Mononuclear cell (primary cell): ENCODE results near the gene ANKRD13D. TPM values are rescaled to one million over a fixed set of nuclear protein-coding genes. Genes with fewer than 3 reads are reported as not detected.

Source experiments
- H3K27me3 ChIP-seq: 2 replicates; pipeline ENCODE4 v1.6.0; 2011; ENCODE audit warnings: low read length, control low read depth; ENCODE audit not compliant: insufficient read depth
- H3K4me1 ChIP-seq: 2 replicates; pipeline ENCODE4 v1.5.1; 2011; ENCODE audit warnings: mild to moderate bottlenecking, low read length, control low read depth; ENCODE audit not compliant: insufficient read depth
- H3K4me3 ChIP-seq: 2 replicates; pipeline ENCODE4 v1.5.1; 2011; ENCODE audit warnings: mild to moderate bottlenecking, low read length, moderate library complexity
- H3K9me3 ChIP-seq: 2 replicates; pipeline ENCODE4 v1.5.1; 2011; ENCODE audit warnings: low read depth, mild to moderate bottlenecking, control low read depth, low read length
- total RNA-seq: library from RNA; depleted of rRNA; stranded (reverse); fragments of >200 nt; gene quantifications from one replicate; pipeline ENCODE4 v1.2.3, GENCODE V29; 2012

ANKRD13D gene
- total RNA-seq, 1 donor = 48.4 TPM

GRCh38 chr11:67285541-67286498, 3.3 kb upstream of the ANKRD13D start:
- Histone ChIP-seq H3K27me3 (no peaks in the 10 kb centered on the region), H3K9me3 (no peaks in the 10 kb centered on the region), H3K4me1 (peaks cover 91% of the 10 kb centered on the region), H3K4me3 (peak overlapping the region; percentile 26)

DNA sequence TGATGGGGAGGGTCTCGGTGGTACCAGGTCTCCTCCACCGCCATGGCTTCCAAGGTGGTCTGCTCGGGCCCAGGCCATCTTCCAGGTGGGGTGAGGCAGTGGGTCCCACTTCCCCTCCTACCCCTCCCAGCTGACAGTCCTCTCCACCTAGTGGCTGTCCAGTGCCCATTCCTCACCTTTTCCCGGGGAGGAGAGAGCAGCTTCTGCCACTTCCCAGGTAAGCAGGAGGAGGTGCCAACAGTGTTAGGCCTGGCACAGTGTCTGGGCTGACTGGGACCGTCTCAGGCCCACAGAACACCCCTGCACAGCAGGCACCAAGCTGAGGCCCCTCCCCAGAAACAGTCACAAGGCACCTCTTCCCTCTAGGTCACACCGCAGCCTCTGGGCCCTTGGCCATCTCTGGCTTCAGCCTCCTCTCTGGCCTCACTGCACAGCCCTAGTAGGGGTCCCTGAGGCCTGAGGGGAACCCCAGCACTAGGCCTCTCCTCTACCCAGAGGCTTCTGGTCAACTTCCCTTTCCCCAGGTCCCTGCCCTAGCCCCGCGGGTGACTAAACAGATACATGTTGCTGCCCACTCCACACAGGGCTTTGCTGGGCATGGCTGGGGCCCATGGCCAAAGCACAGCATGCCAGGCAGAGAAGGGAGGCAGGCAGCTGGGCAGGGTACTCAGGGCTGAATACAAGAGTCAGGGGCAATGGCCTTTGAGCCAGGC, 2.3 kb upstream of the ANKRD13D start:
- Histone ChIP-seq H3K27me3 (no peaks in the 10 kb centered on the region), H3K9me3 (no peaks in the 10 kb centered on the region), H3K4me3 (peak overlapping the region; percentile 26), H3K4me1 (peaks cover 91% of the 10 kb centered on the region)

- peak overlapping the region; percentile 6 for H3K4me3 ChIP-seq
- no peaks in the 10 kb centered on the region for H3K9me3 ChIP-seq
- peaks cover 91% of the 10 kb centered on the region for H3K4me1 ChIP-seq
- H3K27me3 ChIP-seq = no peaks in the 10 kb centered on the region
These were observed 1.5 kb upstream of the ANKRD13D start for GRCh38 chr11:67287355-67288197.

GRCh38 chr11:67288198-67288451, 978 bp upstream of the ANKRD13D start:
- Histone ChIP-seq H3K27me3 (no peaks in the 10 kb centered on the region), H3K4me3 (no peak overlapping the region), H3K9me3 (no peaks in the 10 kb centered on the region), H3K4me1 (peaks cover 89% of the 10 kb centered on the region)

DNA sequence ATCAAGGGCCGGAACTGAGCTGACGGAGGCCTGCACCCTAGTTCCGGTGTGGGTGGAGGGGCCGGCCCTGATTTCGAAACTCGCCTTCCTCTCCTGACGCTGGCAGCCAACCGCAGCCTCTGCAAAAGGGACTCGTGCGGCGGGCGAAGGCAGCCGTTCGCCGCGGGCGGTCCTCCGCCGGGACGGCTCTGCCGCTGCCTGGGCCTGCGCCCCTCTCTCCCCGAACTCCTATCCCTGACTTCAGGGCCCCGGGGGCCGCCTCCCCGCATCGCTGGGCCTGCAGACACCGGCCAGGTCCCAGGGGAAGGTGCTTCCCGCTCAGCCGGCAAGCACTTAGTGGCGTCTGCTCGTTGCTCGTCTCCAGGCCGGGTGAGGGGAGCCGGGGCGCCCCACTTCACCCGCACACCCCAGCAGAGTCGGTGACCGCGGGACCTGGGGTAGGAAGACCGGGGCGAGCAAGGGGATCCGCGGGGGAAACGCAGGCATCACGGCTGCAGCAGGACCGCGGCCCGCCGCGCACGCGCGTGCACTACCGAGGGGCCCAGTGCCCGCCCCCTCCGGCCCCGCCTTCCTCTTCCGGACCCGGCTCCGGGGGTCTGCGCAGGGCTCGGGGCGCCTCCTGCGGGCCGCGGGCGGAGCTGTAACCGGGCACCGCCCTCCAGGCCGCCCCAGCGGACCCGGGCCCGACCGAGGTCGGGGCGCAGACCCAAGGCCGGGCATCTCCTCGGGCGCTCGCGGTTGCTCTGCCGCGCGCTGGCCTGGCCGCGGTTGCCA, 464 bp upstream of the ANKRD13D start:
- peak overlapping the region; percentile 76 for H3K4me3 ChIP-seq
- peaks cover 89% of the 10 kb centered on the region for H3K4me1 ChIP-seq
- no peaks in the 10 kb centered on the region for H3K27me3 ChIP-seq
- H3K9me3 ChIP-seq = no peaks in the 10 kb centered on the region

DNA sequence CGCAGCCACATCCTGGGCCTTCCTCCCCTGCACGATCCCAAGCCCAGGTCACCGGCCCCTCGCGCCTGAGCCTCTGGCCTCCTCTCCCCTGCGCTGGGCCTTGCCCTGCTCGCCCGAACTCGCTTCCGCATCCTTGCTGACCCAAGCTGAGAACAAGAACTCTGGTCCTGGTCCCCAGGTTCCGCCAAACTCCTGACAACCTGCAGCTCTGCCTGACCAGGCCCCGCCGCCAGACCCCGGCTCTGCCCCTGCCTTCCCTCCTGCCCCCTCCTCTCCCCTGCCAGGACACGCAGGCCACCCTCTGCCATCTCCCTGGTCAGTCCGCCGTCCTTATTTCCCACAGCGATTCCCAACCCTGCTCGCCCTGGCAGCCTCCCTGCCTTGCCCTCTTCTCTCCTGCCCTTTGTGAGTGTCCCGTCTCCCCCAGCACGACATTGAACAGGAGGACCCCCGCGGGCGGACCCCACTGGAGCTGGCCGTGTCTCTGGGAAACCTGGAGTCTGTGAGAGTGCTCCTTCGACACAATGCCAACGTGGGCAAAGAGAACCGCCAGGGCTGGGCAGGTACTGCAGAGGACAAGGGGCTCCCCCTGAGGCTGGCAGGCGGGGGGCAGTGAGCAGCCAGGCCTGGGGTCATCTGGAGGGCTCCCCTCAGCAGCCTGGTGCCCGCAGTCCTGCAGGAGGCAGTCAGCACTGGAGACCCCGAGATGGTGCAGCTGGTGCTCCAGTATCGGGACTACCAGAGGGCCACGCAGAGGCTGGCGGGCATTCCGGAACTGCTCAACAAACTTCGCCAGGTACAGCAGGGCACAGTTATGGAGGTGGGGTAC, 762 bp downstream of the ANKRD13D start:
- Histone ChIP-seq H3K27me3 (no peaks in the 10 kb centered on the region), H3K4me3 (peak overlapping the region; percentile 76), H3K9me3 (no peaks in the 10 kb centered on the region), H3K4me1 (peaks cover 86% of the 10 kb centered on the region)

- H3K27me3 ChIP-seq = no peaks in the 10 kb centered on the region
- peaks cover 4% of the 10 kb centered on the region for H3K9me3 ChIP-seq
- peaks cover 76% of the 10 kb centered on the region for H3K4me1 ChIP-seq
- H3K4me3 ChIP-seq = no peak overlapping the region
These were observed 1.7 kb downstream of the ANKRD13D start for GRCh38 chr11:67290801-67291200.

GRCh38 chr11:67291481-67292381, 2.6 kb downstream of the ANKRD13D start:
- Histone ChIP-seq H3K4me3 (no peak overlapping the region), H3K9me3 (peaks cover 8% of the 10 kb centered on the region), H3K4me1 (peaks cover 67% of the 10 kb centered on the region), H3K27me3 (no peaks in the 10 kb centered on the region)

GRCh38 chr11:67292671-67293070, 3.6 kb downstream of the ANKRD13D start:
- Histone ChIP-seq H3K4me3 (no peak overlapping the region), H3K9me3 (peaks cover 8% of the 10 kb centered on the region), H3K27me3 (no peaks in the 10 kb centered on the region), H3K4me1 (peaks cover 58% of the 10 kb centered on the region)

GRCh38 chr11:67293090-67293489, 4.0 kb downstream of the ANKRD13D start:
- Histone ChIP-seq H3K27me3 (no peaks in the 10 kb centered on the region), H3K4me1 (peaks cover 55% of the 10 kb centered on the region), H3K4me3 (no peak overlapping the region), H3K9me3 (peaks cover 8% of the 10 kb centered on the region)

GRCh38 chr11:67295846-67296245, 6.7 kb downstream of the ANKRD13D start:
- peaks cover 8% of the 10 kb centered on the region for H3K9me3 ChIP-seq
- no peak overlapping the region for H3K4me3 ChIP-seq
- peaks cover 49% of the 10 kb centered on the region for H3K4me1 ChIP-seq
- H3K27me3 ChIP-seq = no peaks in the 10 kb centered on the region

- peaks cover 47% of the 10 kb centered on the region for H3K4me1 ChIP-seq
- H3K4me3 ChIP-seq = no peak overlapping the region
- H3K9me3 ChIP-seq = peaks cover 8% of the 10 kb centered on the region
- no peaks in the 10 kb centered on the region for H3K27me3 ChIP-seq
These were observed 9.7 kb downstream of the ANKRD13D start for GRCh38 chr11:67298786-67299185.
